Karpas-422 (cell line): Measurements from ENCODE around the gene BCAP31. TPM values are rescaled to one million over a fixed set of nuclear protein-coding genes. Genes with fewer than 3 reads are reported as not detected.
A peak's percentile ranks its signal among the peaks of the same experiment; 100 is the strongest.
"Not testable (repeated sequence)": the region's sequence is repeated elsewhere in the genome, so short reads cannot be mapped to it uniquely, and the experiment has no call there.

ENCODE experiments used
- DNase-seq: peaks from one replicate; pipeline ENCODE4 v3.0.0-alpha.2; 2015
- H2AFZ ChIP-seq: fragments of 200-600 bp; sonication (generic); 2 replicates; pipeline ENCODE4 v1.6.1; 2014; ENCODE audit warnings: antibody characterized with exemption, low read length, mixed read lengths
- H3K27ac ChIP-seq: fragments of 200-600 bp; sonication (generic); 2 replicates; pipeline ENCODE4 v1.5.1; 2014; ENCODE audit warnings: mild to moderate bottlenecking, low read length, moderate library complexity
- H3K27me3 ChIP-seq: fragments of 200-600 bp; sonication (generic); 2 replicates; pipeline ENCODE4 v1.6.1; 2014; ENCODE audit warnings: low read length, mixed read lengths
- H3K36me3 ChIP-seq: fragments of 200-600 bp; sonication (generic); 2 replicates; pipeline ENCODE4 v1.6.1; 2014; ENCODE audit warnings: low read length, mixed read lengths; ENCODE audit not compliant: insufficient read depth
- H3K4me1 ChIP-seq: fragments of 200-600 bp; sonication (generic); 2 replicates; pipeline ENCODE4 v1.6.1; 2014; ENCODE audit warnings: mild to moderate bottlenecking, low read length, mixed read lengths
- H3K4me2 ChIP-seq: fragments of 200-600 bp; sonication (generic); 2 replicates; pipeline ENCODE4 v1.6.1; 2014; ENCODE audit warnings: low read length, low read depth, mild to moderate bottlenecking; ENCODE audit not compliant: poor library complexity, severe bottlenecking
- H3K4me3 ChIP-seq: fragments of 200-600 bp; sonication (generic); 2 replicates; pipeline ENCODE4 v1.5.1; 2014; ENCODE audit warnings: mild to moderate bottlenecking, antibody characterized with exemption, low read length, mixed read lengths
- H3K79me2 ChIP-seq: fragments of 200-600 bp; sonication (generic); 2 replicates; pipeline ENCODE4 v1.6.1; 2014; ENCODE audit warnings: mild to moderate bottlenecking, low read length, mixed read lengths
- H3K9ac ChIP-seq: fragments of 200-600 bp; sonication (generic); 2 replicates; pipeline ENCODE4 v1.6.0; 2014; ENCODE audit warnings: low read length
- H3K9me2 ChIP-seq: fragments of 200-600 bp; sonication (generic), shearing (Covaris generic); replicated peaks from 2 replicates; pipeline ENCODE4 v1.6.0; 2014; ENCODE audit warnings: mild to moderate bottlenecking, low read length, moderate library complexity; ENCODE audit not compliant: insufficient read depth
- H3K9me3 ChIP-seq: fragments of 300-700, 200-600 bp; sonication (generic); 2 replicates; pipeline ENCODE4 v1.6.1; 2014; ENCODE audit warnings: low read length, mixed read lengths
- H4K20me1 ChIP-seq: fragments of 200-600 bp; sonication (generic); 2 replicates; pipeline ENCODE4 v1.6.1; 2014; ENCODE audit warnings: mild to moderate bottlenecking, antibody characterized with exemption, low read length, low read depth; ENCODE audit not compliant: insufficient read depth
- total RNA-seq: library from RNA; depleted of rRNA; stranded (reverse); fragments of >200 nt; shearing (Covaris generic); gene quantifications from 2 replicates; pipeline ENCODE4 v1.2.3, GENCODE V29; 2014; ENCODE audit warnings: low replicate concordance

The BCAP31 gene
- total RNA-seq, 1 experiment from 2014 or later, result 110 TPM

DNA sequence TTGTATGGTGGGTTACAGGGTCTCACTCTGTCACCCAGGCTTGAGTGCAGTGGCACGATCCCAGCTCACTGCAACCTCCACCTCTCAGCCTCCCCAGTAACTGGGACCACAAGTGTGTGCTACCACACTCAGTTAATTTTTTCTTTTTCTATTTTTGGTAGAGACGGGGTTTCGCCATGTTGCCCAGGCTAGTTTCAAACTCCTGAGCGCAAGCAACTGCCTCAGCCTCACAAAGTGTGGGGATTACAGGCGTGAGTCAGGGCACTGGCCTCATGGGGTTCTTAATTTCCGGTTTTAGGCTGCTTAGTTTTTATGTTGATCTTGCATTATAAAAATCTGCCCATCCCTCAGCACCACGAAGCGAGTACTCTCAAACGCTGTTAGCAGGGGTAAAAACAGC is 6.7 kb downstream of the BCAP31 start:
- Histone ChIP-seq H3K4me2 (no peak overlapping the region), H2AFZ (no peak overlapping the region), H4K20me1 (peaks cover 7% of the 10 kb centered on the region; the same call in 1 of the 2 replicates), H3K9ac (no peak overlapping the region), H3K9me3 (no peaks in the 10 kb centered on the region), H3K9me2 (no peaks in the 10 kb centered on the region), H3K36me3 (peaks cover 17% of the 10 kb centered on the region), H3K27ac (no peak overlapping the region), H3K27me3 (no peaks in the 10 kb centered on the region), H3K4me1 (peaks cover 9% of the 10 kb centered on the region), H3K79me2 (peaks cover 12% of the 10 kb centered on the region), H3K4me3 (no peak overlapping the region)
- no peak for DNase-seq

DNA sequence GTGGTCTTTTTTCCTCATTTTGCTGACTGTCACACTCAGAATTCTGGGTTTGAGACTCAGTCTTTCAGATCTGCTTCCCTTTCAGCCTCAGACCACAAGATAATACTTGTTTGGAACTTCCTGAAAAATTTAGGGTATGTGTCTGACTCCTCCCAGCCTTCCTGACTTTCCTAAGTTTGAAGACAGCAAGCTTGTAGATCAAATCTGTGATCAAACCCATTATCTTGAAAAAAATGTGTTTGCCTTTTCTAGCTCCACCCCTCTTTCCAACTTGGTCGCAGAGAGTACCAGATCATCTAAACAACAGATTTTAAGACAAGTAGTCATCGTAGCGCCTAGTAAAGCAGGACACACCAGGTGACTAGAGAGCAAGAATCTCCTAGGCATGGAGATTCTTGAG is 9.9 kb downstream of the BCAP31 start:
- Histone ChIP-seq H3K4me2 (no peak overlapping the region), H3K9me3 (no peaks in the 10 kb centered on the region), H3K4me3 (no peak overlapping the region), H3K27me3 (no peaks in the 10 kb centered on the region), H3K4me1 (peaks cover 4% of the 10 kb centered on the region), H3K79me2 (no peaks in the 10 kb centered on the region; the same call in 1 of the 2 replicates), H2AFZ (no peak overlapping the region), H3K9me2 (no peaks in the 10 kb centered on the region), H3K27ac (no peak overlapping the region), H3K9ac (no peak overlapping the region), H4K20me1 (no peaks in the 10 kb centered on the region), H3K36me3 (peaks cover 9% of the 10 kb centered on the region; the same call in 1 of the 2 replicates)
- DNase-seq, result no peak

DNA sequence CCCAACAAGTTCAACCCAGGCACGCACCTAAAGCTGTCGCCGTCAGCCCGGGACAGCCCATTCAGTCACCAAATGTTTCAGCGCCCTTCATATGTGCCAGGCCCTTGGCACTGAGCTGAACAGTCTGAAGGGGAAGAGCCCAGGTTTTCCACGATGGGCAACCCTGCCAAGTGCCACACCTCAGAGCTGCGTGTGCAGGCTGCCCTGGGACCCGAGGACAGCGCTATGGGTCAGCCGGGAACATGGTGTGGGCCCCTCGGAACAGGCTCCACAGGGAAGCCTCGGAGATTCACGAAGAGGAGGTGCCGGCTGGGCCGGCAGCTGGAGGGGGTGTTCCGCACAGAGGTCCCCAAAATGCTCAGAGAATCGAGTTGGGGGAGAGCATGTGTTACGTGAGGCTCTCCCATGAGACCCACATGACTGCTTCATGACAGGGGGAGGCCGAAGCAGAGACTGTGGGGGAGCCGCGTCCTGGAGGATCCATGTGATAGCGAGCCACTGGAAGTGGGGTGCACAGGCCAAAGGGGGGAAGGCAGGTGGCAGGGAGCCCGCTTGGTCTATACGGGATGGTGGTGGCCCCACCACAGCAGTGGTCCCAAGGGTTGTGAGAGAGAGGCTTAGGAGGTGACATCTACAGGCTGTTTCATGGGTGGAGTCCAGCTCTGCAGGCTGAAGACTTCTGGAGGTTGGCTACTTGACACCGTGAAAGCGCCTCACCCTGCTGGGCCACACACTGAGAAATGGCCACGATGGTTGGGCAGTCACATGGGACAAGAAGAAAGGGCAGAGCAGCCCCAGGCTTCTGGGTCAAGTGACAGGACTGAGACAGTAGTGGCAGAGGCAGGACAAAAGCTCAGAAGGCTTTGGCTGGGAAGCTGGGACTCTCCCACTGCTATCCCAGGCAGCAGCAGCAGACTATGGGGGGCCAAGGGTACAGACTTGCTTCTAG is 14.2 kb downstream of the BCAP31 start:
- Histone ChIP-seq H3K4me3 (no peak overlapping the region), H3K9me3 (no peaks in the 10 kb centered on the region), H3K4me2 (no peak overlapping the region), H3K4me1 (no peaks in the 10 kb centered on the region), H3K9ac (no peak overlapping the region), H2AFZ (no peak overlapping the region), H3K27ac (no peak overlapping the region), H3K9me2 (no peaks in the 10 kb centered on the region), H4K20me1 (0 out of 2 replicates have a peak, but pooled peaks cover 3% of the 10 kb centered on the region), H3K36me3 (no peaks in the 10 kb centered on the region; the same call in 1 of the 2 replicates), H3K79me2 (no peaks in the 10 kb centered on the region), H3K27me3 (no peaks in the 10 kb centered on the region)
- no peak for DNase-seq

DNA sequence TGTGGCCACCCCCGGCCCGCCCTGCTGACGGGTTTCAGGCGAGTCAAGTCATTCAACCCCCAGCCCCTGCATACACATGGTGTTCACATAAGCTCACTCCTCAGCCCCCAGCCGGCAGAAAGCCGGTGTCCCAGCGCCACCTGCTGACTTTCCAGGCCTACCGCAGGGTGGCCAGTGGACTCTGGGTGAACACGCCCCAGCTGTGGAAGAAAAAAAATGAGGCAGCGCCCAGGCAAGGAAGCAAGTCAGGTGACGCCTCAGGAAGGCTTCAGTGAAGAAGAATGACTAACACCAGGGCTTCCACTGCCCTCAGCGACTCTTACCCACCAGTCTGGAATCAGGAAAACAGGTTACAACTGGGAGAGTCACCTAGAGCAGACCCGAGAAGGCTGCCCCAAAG is 15.8 kb downstream of the BCAP31 start:
- Histone ChIP-seq H3K9ac (no peak overlapping the region), H3K9me2 (no peaks in the 10 kb centered on the region), H3K9me3 (no peaks in the 10 kb centered on the region), H3K4me3 (no peak overlapping the region), H3K4me2 (no peak overlapping the region), H3K36me3 (no peaks in the 10 kb centered on the region), H3K27me3 (no peaks in the 10 kb centered on the region), H3K79me2 (no peaks in the 10 kb centered on the region), H3K27ac (no peak overlapping the region), H3K4me1 (no peaks in the 10 kb centered on the region), H2AFZ (no peak overlapping the region), H4K20me1 (0 out of 2 replicates have a peak, but pooled peaks cover 3% of the 10 kb centered on the region)
- DNase-seq, result peak; percentile 85

DNA sequence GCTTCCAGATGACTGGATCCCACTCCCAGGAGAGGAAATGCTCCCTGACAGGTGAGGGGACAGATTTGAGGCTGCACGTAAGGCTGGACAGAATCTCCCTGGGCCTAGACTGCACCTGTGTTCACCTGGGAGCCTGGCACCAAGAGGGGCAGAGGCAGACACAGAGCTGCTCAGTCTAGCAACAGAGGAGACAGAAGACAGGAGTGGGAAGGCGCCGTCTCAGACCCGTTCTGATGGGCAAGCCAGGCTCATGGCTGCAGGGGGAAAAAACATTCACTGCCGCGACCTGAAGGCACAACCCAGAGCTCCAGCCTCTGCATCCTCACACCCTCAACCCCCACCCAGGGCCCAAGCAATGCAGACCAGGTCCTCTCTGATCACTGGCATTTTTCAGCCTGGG is 16.8 kb downstream of the BCAP31 start:
- Histone ChIP-seq H3K79me2 (no peaks in the 10 kb centered on the region), H4K20me1 (0 out of 2 replicates have a peak, but pooled peaks cover 3% of the 10 kb centered on the region)

DNA sequence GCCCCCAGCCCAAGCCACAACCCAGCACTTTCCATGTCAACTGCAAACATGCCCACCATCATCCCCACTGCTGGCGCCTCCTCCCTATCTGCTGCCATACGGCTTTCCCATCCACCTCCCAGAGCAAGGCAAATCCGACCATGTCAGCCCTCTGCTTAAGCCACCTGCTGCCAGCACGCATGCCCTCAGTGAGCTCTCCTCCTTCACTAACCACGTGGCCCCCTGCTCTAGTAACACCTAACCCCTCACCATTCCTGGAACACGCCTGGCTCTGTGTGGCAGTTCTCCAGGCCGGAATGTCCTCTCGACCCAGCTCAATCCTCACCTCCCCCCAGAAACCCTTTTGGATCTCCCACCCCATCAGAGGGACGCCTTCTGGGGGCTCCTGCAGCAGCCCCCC is 17.4 kb downstream of the BCAP31 start:
- Histone ChIP-seq H3K79me2 (no peaks in the 10 kb centered on the region), H4K20me1 (0 out of 2 replicates have a peak, but pooled peaks cover 3% of the 10 kb centered on the region), H3K4me3 (no peak overlapping the region), H2AFZ (no peak overlapping the region), H3K27me3 (no peaks in the 10 kb centered on the region), H3K4me2 (no peak overlapping the region), H3K9me3 (no peaks in the 10 kb centered on the region), H3K36me3 (no peaks in the 10 kb centered on the region), H3K9me2 (no peaks in the 10 kb centered on the region), H3K27ac (no peak overlapping the region), H3K4me1 (no peaks in the 10 kb centered on the region), H3K9ac (no peak overlapping the region)
- no peak for DNase-seq

More for the DNA sequence above, 16.8 kb downstream of the BCAP31 start:
- Histone ChIP-seq H3K4me3 (no peak overlapping the region), H3K9me2 (no peaks in the 10 kb centered on the region), H3K27ac (no peak overlapping the region), H3K9me3 (no peaks in the 10 kb centered on the region), H3K4me2 (no peak overlapping the region), H3K9ac (no peak overlapping the region), H2AFZ (no peak overlapping the region), H3K4me1 (no peaks in the 10 kb centered on the region), H3K27me3 (no peaks in the 10 kb centered on the region), H3K36me3 (no peaks in the 10 kb centered on the region)
- no peak for DNase-seq

DNA sequence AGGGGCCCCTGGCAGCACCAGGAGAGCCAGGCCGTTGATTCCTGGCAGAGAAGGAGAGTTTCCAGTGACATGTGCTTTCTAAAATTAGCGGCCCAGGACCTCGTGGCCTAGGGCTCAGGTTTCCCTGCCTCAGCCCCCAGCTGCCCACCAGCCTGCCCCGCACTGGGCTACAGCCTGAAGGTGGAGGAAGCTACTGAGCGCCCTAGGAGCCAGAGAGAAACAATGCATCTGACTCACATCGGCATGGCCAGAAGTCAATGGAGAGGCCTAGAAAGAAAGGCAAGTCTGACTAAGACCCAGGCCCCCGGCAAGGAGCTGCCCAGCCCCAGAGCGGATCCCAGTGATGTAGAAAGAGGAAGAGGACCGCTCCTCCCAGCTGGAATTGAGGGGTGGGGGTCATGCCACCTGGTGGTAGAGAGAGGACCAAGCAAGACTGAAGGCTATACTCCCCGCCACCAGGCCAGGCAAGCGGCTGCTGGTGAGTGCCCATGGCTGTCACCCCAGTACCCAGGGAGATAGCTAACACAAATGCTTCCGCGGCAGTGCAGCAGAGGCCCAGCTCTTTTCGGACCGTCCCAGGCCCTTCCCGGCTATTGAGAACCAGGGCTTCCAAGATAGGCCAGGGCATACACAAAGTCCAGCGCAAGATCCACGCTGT is 18.7 kb downstream of the BCAP31 start:
- not testable (repeated sequence) for H3K4me3 ChIP-seq, H3K4me2 ChIP-seq, H3K79me2 ChIP-seq, DNase-seq, H3K4me1 ChIP-seq, H3K27me3 ChIP-seq, H3K9ac ChIP-seq, H3K36me3 ChIP-seq, H4K20me1 ChIP-seq, H3K9me2 ChIP-seq, H3K9me3 ChIP-seq, H2AFZ ChIP-seq, H3K27ac ChIP-seq

DNA sequence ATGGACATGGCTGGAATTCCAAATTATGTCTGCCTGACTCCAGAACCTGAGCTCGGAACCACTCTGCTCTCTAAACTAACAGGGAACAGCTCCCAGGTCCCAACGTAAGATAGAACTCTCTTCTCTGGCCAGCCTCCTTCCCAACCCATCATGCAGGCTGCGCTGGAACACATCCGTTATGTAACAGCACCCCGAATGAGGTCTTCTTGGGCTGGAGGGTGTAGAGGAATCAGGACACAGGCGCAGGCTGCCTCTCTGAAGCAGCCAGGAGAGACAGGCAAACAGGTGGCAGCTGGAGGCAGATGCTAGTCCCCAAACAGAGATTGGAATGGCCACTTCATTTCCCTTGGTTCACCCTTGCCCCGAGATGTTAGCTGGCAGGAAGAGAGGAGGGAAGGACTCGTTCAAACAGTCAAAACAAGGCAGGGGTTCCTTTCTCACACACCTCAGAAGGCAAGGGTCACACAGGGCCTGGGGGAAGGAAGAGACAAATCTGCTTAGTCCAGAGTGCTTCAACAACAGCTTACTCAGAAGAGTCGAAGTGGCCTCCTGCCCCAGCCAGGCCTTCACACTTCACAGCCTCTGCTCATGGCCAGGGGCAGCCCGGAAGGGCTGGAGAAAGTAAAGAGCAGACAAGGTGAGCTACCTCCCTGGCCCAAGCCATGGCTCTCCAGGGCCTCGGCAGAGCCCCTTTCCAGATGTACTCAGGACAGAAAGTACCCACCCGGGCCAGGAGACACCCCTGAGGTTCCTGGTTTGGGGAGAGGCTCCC is 19.4 kb downstream of the BCAP31 start:
- not testable (repeated sequence) for H3K4me3 ChIP-seq, DNase-seq, H3K36me3 ChIP-seq, H3K4me2 ChIP-seq, H3K9me2 ChIP-seq, H2AFZ ChIP-seq, H3K27me3 ChIP-seq, H3K9ac ChIP-seq, H4K20me1 ChIP-seq, H3K27ac ChIP-seq, H3K9me3 ChIP-seq, H3K79me2 ChIP-seq, H3K4me1 ChIP-seq
